Left lobe of liver (tissue), 2 donors: ENCODE data around the gene CRACR2B. TPM values are rescaled to one million over a fixed set of nuclear protein-coding genes. Genes with fewer than 3 reads are reported as not detected.
A peak's percentile ranks its signal among the peaks of the same experiment; 100 is the strongest.

Experiments used
- ATAC-seq: fragments of 200-7000 bp; cut with Tn5 transposase; one replicate; pipeline ENCODE4 v1.9.1; 2020; ENCODE audit warnings: mild to moderate bottlenecking, moderate library complexity
- DNase-seq: peaks from one replicate; pipeline ENCODE4 v3.0.0-alpha.2; 2020; ENCODE audit warnings: low spot score
- total RNA-seq: library from RNA; stranded (reverse); gene quantifications from one replicate; pipeline ENCODE4 v1.2.1, GENCODE V29; 2021
- donor health status: DM: no; HTN: no; CAD: no; lungs with moderate emphysema.
- donor health status: DM: no; HTN: yes; CAD: no.

Gene CRACR2B
- total RNA-seq, 1 donor from 2014 or later, result 3.5 TPM

GRCh38 chr11:849951-850774 is 22.4 kb downstream of the CRACR2B start:
- ATAC-seq (no peak), DNase-seq (no peak)

DNA sequence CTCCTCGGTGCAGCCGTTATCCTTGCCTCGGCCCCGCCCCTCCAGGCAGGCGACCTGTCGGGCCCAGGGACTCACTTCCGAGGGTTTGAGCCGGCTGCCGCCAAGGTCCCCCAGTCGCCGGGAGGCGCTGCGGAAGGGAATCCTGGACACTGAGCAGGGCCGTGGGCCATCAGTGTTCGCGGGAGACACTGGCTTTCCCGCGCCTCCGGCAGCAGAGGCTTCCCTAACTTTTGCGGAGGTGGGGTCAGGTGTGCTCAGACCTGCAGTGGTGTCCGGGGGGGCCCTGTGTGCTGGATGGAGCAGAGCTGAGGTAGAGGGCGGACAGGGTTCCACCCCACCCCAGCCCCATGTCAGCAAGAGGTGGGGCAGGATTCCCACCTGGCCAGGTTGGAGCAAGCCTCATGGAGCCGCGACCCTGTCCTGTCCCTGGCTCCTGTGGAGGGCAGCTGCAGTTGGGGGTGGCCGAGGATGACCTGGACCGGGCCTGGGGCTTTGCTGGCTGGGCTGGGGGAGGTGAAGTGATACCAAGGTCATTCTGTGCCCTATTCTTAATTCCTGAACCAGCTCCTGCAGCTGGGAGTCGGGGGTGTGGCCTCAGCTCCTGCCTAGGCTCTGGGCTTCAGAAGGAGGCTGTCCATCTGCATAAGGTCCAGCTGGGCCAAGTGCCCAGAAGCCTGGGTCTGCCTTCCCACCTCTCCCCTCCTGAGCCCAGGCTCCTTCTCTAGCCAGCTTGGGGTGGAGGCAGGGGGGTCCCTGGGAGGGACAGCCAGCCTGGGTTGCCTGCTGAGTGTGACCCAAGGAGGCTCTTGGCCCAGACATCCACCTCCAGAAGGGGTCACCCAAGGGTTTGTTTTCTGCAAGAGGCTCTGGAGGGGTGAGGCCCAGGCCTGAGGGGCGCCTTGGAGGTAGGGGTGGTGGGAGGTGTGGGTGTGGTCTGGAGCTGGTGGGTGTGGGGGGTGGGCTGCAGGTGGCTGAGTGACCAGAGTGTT is 23.4 kb downstream of the CRACR2B start:
- DNase-seq (no peak), ATAC-seq (no peak)

GRCh38 chr11:852762-853161 is 25.0 kb downstream of the CRACR2B start:
- ATAC-seq, result no peak
- DNase-seq, result no peak

- no peak for ATAC-seq
- DNase-seq, result no peak
Observed at GRCh38 chr11:853682-854448, 26.1 kb downstream of the CRACR2B start.

- ATAC-seq, result no peak
- no peak for DNase-seq
Observed at GRCh38 chr11:854601-855329, 27.0 kb downstream of the CRACR2B start.

- ATAC-seq (no peak), DNase-seq (no peak)
Observed at GRCh38 chr11:855330-855674, 27.6 kb downstream of the CRACR2B start.

GRCh38 chr11:855796-856195 is 28.1 kb downstream of the CRACR2B start:
- ATAC-seq (no peak), DNase-seq (no peak)

GRCh38 chr11:856397-856796 is 28.7 kb downstream of the CRACR2B start:
- DNase-seq (no peak), ATAC-seq (no peak)

GRCh38 chr11:858053-858761 is 30.5 kb downstream of the CRACR2B start:
- ATAC-seq, result no peak
- DNase-seq, result no peak

DNA sequence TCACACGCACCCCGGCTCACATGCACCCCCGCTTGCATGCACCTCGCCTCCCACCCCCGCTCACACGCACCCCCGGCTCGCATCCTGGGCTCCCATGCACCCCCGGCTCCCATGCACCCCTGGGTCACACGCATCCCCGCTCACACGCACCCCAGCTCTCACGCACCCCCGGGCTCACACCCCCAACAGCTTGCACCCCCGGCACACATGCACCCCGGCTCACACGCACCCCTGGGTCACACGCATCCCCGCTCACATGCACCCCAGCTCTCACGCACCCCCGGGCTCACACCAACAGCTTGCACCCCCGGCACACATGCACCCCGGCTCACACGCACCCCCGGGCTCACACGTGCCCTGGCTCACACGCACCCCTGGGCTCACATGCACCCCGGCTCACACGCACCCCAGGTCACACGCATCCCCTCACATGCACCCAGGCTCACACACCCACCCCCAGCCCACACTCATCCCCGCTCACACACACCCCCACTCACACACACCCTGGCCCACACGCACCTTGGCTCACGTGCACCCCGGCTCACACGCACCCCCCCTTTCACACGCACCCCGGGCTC is 31.1 kb downstream of the CRACR2B start:
- ATAC-seq (no peak), DNase-seq (no peak)

DNA sequence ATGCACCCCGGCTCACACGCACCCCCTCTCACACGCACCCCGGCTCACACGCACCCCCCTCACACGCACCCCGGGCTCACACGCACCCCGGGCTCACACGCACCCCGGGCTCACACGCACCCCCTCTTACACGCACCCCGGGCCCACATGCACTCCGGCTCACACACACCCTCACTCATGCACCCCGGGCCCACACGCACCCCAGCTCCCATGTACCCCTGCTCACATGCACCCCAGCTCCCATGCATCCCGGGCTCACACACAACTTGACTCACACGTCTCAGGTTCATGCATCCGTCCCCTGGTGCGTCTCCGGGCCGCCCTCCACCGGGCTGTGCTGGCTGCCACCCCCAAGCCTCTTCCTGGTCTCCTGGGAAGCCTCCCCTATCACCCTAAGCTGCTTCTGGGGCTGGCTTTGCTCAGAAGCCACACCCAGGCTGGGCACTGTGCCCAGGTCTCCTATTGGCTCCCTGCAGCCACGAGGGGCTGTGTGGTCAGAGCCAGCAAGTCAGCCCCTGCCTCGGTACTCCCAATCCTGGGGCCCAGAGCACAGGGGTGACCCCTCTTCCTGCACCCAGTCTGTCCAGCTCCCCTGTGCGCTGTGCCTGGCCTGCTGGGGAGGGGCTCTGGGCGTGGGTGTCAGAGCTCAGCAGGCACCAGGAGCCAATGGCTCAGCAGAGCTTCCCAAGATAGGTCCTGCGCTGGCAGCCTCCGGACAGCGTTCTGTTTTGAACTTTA is 31.8 kb downstream of the CRACR2B start:
- peak; percentile 63 for DNase-seq
- ATAC-seq, result peak; percentile 23

DNA sequence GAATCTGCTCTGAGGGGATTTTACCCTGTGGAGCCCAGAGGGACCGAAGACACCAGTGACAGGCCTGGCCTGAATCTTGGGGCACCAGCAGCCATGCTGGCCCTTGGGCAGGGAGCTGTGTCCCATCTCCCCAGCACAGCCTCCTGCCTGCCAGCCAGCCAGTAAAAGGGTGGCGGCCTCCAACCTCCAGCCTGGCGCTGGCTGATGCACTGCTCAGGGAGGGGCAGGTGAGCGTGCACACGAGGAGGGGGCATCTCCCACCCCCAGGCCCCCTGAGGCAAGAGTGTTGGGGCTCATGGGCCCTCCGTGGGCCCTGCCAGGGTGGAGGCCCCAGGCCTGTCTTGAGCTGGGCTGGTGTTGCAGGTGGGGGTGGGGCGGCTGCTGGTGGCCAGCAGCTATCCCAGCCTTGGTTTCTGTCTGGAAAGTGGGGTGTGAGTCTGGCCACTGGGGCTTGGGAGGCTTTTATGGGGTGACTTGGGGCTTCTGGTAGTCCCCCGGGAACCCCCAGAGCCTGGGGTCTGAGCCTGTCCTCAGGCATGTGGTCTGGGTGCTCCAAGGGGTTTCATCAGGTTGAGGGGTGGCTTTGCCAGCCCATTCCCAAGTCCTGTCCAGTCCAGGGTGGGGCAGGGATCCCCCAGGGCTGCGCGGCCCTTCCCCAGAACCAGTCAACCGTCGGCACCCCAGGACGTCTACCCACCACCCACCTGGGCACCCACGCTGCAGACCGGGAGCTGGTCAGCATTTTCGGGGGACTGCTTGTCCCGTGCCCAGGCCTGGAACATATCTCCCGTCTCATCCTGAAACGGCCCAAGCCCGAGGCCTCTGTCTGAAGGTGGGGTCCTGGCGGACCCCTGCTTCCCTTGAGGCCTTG is 32.8 kb downstream of the CRACR2B start:
- DNase-seq (no peak), ATAC-seq (peak; percentile 2)

DNA sequence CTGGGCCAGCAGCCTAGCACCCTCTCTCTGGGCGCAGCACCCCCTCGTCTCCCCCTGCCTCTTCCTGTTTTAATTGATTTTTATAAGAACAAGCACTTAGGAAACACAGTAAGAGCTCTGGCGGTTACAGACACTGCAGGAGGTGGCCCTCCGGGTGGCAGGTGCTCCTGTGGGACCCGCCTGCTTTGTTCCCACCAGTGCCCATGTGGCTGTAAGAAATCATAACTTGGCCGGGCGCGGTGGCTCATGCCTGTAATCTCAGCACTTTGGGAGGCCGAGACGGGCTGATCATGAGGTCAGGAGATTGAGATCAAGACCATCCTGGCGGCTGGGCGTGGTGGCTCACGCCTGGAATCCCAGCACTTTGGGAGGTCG is 33.4 kb downstream of the CRACR2B start:
- ATAC-seq, result no peak
- no peak for DNase-seq

DNA sequence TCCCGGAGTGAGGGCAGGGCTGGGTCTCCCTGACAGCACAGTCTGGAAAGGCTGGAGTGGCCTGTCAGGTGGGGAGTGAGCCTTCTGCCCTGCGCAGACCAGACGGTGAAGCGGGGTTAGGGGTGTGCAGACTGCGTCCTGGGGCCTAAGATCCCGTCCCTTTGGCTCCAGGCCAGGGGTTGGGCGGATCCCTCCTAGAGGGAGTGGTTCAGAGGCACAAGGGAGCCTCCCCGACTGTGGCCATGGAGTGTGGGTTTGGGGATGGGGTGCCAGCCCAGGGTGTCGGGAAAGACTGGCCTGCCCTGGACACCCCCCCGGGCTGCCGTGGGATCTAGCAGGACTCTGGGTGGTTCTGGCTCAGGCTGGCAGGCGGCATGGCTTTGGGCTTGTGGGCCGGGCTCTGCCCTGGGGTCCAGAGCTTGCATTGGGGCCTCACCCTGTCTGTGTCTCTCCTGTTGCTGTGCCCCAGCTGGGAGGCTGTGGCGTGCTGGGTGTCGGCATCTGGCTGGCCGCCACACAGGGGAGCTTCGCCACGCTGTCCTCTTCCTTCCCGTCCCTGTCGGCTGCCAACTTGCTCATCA is 34.5 kb downstream of the CRACR2B start:
- peak; percentile 60 for DNase-seq

DNA sequence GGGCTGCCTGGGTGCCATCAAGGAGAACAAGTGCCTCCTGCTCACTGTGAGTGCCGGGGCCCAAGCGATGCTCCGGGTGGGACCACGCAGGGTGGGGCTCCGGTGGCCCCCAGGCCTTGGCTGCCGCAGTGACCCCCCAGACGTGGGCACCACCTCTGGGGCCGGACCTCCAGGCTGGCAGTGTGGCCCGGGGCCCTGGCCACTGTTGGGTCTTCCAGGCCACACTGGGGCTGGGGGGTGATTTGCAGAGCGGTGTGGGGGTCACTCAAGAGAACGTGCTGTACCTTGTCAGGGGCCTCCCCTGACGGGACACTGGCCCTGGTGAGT is 34.9 kb downstream of the CRACR2B start:
- DNase-seq (no peak), ATAC-seq (no peak)

More for the DNA sequence above, 34.5 kb downstream of the CRACR2B start:
- ATAC-seq, result peak; percentile 0

DNA sequence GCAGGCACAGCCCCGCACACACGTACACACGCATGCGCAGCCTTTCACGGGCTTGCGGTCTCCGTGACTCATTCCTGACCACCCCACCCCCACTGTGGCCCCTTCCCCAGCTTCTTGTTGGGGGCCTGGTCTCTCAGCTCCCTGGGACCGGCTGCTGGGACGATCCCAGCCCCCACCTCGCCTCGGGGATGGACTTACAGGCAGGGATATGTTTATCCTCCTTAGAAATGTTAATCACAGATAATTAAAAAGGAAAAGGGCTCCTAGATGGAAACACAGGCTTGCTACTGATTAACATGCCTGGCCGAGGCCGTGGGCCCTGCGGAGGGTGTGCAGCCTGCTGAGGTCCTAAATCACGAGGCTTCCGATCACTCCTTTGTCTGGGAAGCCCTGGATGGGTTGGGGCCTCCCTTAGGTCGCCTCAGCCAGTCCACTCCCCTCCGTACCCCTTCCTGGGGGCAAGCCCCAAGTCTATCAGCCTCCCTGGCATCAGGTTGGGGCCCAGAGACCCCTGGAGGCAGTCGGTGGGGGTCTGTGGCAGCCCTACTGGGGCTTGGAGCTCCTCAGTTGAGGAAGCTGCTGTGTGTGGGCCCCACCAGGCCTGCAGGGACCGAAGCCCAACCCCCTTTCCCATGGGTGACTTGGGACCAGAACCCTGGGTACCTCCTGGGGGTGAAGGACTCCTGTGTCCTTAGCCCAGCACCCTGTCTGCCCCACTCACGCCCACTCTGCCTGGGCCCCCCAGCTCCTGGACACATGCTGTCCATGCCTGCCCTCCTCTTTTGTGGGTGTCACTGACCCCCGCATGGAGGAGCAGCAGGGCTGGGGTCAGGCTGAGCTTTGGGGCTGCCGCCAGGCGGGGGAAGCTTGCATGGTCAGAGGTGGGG is 35.5 kb downstream of the CRACR2B start:
- DNase-seq, result no peak
- ATAC-seq, result peak; percentile 1
